Fibroblast of mammary gland (primary cell): ENCODE data around the gene HNMT.

Source experiments
- DNase-seq: peaks from one replicate; pipeline ENCODE4 v3.0.0-alpha.2; 2010; ENCODE audit warnings: low read depth
- H3K4me3 ChIP-seq: 2 replicates; pipeline ENCODE4 v1.5.1; 2011; ENCODE audit warnings: low read depth, mild to moderate bottlenecking, low read length, moderate library complexity; ENCODE audit not compliant: control insufficient read depth
- CTCF ChIP-seq: conservative IDR thresholded peaks from 2 replicates; pipeline ENCODE4 v1.5.1; 2011; ENCODE audit warnings: low read depth, low read length, inconsistent platforms; ENCODE audit not compliant: control insufficient read depth, insufficient read depth

Gene HNMT

GRCh38 chr2:138016351-138017087 is 52.2 kb downstream of the HNMT start:
- no peak for TF ChIP-seq CTCF
- no peak for DNase-seq
- H3K4me3 ChIP-seq: no peak overlapping the region

- no peak for DNase-seq
- H3K4me3 ChIP-seq: no peak overlapping the region
- TF ChIP-seq CTCF: no peak
These were observed 53.6 kb downstream of the HNMT start for GRCh38 chr2:138017824-138018223.

GRCh38 chr2:138018866-138019688 is 54.8 kb downstream of the HNMT start:
- no peak for TF ChIP-seq CTCF
- H3K4me3 ChIP-seq: no peak overlapping the region
- DNase-seq: no peak

GRCh38 chr2:138020432-138020831 is 56.2 kb downstream of the HNMT start:
- no peak for DNase-seq
- TF ChIP-seq CTCF: no peak
- no peak overlapping the region for H3K4me3 ChIP-seq

- DNase-seq: no peak
- TF ChIP-seq CTCF: no peak
- no peak overlapping the region for H3K4me3 ChIP-seq
These were observed 56.9 kb downstream of the HNMT start for GRCh38 chr2:138021154-138021553.

- H3K4me3 ChIP-seq: no peak overlapping the region
- no peak for TF ChIP-seq CTCF
- DNase-seq: no peak
These were observed 59.0 kb downstream of the HNMT start for GRCh38 chr2:138023298-138023697.
